ENCODE measurements around the gene GSTO2.

DNA sequence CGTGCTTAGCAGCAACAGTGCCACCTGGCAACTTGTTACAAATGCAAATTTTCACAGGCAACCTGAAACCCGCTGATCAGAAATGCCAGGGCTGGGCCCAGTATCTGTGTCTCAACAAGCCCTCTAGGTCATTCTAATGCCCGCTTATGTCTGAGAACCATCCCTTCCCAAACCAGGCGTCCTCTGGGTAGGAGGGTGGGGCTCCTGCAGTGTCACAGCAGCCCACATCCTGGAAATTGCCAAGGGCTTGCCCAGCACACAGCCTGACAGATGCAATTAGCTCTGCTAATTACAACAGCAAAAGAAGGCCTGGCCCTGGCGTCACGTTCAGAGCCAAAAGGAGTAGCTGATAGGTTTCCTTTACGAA, 53.4 kb downstream of the GSTO2 start:
- TF ChIP-seq, protein P1, sequence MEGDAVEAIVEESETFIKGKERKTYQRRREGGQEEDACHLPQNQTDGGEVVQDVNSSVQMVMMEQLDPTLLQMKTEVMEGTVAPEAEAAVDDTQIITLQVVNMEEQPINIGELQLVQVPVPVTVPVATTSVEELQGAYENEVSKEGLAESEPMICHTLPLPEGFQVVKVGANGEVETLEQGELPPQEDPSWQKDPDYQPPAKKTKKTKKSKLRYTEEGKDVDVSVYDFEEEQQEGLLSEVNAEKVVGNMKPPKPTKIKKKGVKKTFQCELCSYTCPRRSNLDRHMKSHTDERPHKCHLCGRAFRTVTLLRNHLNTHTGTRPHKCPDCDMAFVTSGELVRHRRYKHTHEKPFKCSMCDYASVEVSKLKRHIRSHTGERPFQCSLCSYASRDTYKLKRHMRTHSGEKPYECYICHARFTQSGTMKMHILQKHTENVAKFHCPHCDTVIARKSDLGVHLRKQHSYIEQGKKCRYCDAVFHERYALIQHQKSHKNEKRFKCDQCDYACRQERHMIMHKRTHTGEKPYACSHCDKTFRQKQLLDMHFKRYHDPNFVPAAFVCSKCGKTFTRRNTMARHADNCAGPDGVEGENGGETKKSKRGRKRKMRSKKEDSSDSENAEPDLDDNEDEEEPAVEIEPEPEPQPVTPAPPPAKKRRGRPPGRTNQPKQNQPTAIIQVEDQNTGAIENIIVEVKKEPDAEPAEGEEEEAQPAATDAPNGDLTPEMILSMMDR (conservative IDR thresholded peaks at IDR 0.05 in 1 of 2, IDR thresholded peaks at IDR 0.05 in 1 of 2; ENCODE audit: extremely low read depth in 1 of 2, insufficient read depth in 1 of 2, low read depth in 1 of 2, low read length in 2 of 2) = peak in 1 of 2 donors; percentile 29
- no peak for TF ChIP-seq EZH2 (IDR thresholded peaks at IDR 0.05; ENCODE audit: borderline replicate concordance, low read length)
